Heart right ventricle (tissue), 16 donors: ENCODE measurements around the gene PRKAG2. TPM values are rescaled to one million over a fixed set of nuclear protein-coding genes. Genes with fewer than 3 reads are reported as not detected.

Experiments
- ATAC-seq, 8 donors: fragments of 200-7000 bp; cut with Tn5 transposase; one replicate each; pipeline ENCODE4 v1.9.1; 2020; ENCODE audit warnings: mild to moderate bottlenecking in 8 of 8, moderate library complexity in 8 of 8, moderate number of reproducible peaks in 1 of 8
- DNase-seq, 2 donors: peaks; one replicate each; pipeline ENCODE4 v3.0.0-alpha.2; 2020
- H3K27ac ChIP-seq, 10 donors: fragments of 200-600 bp; sonication (generic) in 2 of 10; one replicate each; pipeline versions ENCODE4 v1.5.0 to v1.8.0; 2020 to 2022; ENCODE audit warnings: mild to moderate bottlenecking in 3 of 10
- H3K27me3 ChIP-seq, 7 donors: fragments of 200-600 bp; one replicate each; pipeline ENCODE4 v1.8.0; 2021 to 2022; ENCODE audit warnings: mild to moderate bottlenecking in 2 of 7
- H3K36me3 ChIP-seq, 9 donors: fragments of 200-600 bp; sonication (generic) in 1 of 9; one replicate each; pipeline versions ENCODE4 v1.5.0 to v1.8.0; 2020 to 2022; ENCODE audit warnings: mild to moderate bottlenecking in 2 of 9
- H3K4me1 ChIP-seq, 9 donors: fragments of 200-600 bp; sonication (generic) in 1 of 9; one replicate each; pipeline versions ENCODE4 v1.5.0 to v1.8.0; 2020 to 2022; ENCODE audit warnings: mild to moderate bottlenecking in 4 of 9
- H3K4me3 ChIP-seq, 10 donors: fragments of 200-600 bp; sonication (generic) in 2 of 10; one replicate each; pipeline versions ENCODE4 v1.5.0 to v1.8.0; 2020 to 2022; ENCODE audit warnings: mild to moderate bottlenecking in 7 of 10, moderate library complexity in 2 of 10
- H3K9me3 ChIP-seq, 11 donors: fragments of 200-600 bp in 10 of 11; sonication (generic) in 2 of 11; one replicate each; pipeline versions ENCODE4 v1.5.0 to v1.8.0; 2013 to 2022; ENCODE audit warnings: mild to moderate bottlenecking in 2 of 11, control low read depth in 1 of 11, moderate library complexity in 1 of 11
- CTCF ChIP-seq, 9 donors: fragments of 200-600 bp; sonication (generic) in 2 of 9; IDR thresholded peaks; one replicate each; pipeline versions ENCODE4 v1.5.0 to v1.8.0; 2021 to 2022; ENCODE audit warnings: antibody characterized with exemption in 9 of 9, mild to moderate bottlenecking in 5 of 9, moderate library complexity in 1 of 9
- WGBS, 2 donors: extraction: QIAGEN DNeasy Blood & Tissue Kit; methylation state at CpG; one replicate each; pipeline ENCODE4 v1.1.7; 2013; ENCODE audit warnings: inconsistent platforms in 1 of 2; 5-methylcytosine and 5-hydroxymethylcytosine counted together
- intact Hi-C, 10 donors: fragments of 100-400 bp; cut with DNase I; formaldehyde crosslinking; loops; one replicate each; pipeline versions ENCODE4 v1.11.1 to v1.14.2; 2022
- polyA plus RNA-seq, 2 donors: library from polyadenylated mRNA; stranded (reverse); fragments of 200-250 nt; gene quantifications; one replicate each; pipeline ENCODE4 v1.2.3, GENCODE V29; 2013
- total RNA-seq, 10 donors: library from RNA; stranded (reverse); fragmentation: NEBNext Ultra II Directional in 3 of 10; extraction: Animal tissue kit (Norgen Biotek cat#: 25700) in 3 of 10; gene quantifications; one replicate each; pipeline versions ENCODE4 v1.2.1 to v1.2.4, GENCODE V29; 2021 to 2023
- donor health status: Arrhythmogenic right ventricular cardiomyopathy.
- donor health status: ischemic (EF 13 %, LVEDD 7.1; RV severe dilation, severe dysfunction).
- donor health status: healthy with polysubstance abuse.
- donor health status: DM: no; HTN: yes; CAD: no.
- donor health status: DM: no; HTN: no; CAD: no.
- donor health status: ischemic (EF 25% LVEDD 6.9; RV normal size, moderate dysfunction).
- donor health status: ischemic (EF 25% LVEDD 5.7; RV mildly dilated, moderate dysfunction).
- donor health status: healthy.
- donor health status: DM: yes; HTN: yes; CAD: no.
- donor health status: Ischemic cardiomyopathy.
- donor health status: ischemic (EF 35%, LVEDD 5.7; RV mildly dilated, moderate dysfunction).
- donor health status: nonischemic (EF 11% LVEDD 7.7; RV severe dilation, severe dysfunction).
- donor health status: DM: yes; HTN: yes; CAD: no.
- donor health status: PGD.
- donor health status: ischemic (EF 29% LVEDD 5.4; RV normal size, mild dysfunction).
- donor health status: nonischemic (EF 23%, LVEDD 6.1; RV moderate dilation, normal function).

PRKAG2 gene
- total and polyA plus RNA-seq, 12 donors, result 52.4 to 156 (median 114) TPM

- WGBS, 2 donors, result 78 to 82% methylated on average over 15 of the region's 15 CpGs
- TF ChIP-seq CTCF (IDR thresholded peaks at IDR 0.05), result no peak
- no peak overlapping the region for H3K27ac ChIP-seq
- no peaks in the 10 kb centered on the region for H3K36me3 ChIP-seq
- intact Hi-C loops, result no loop called here
- DNase-seq (no peak), ATAC-seq (no peak)
- no peaks in the 10 kb centered on the region for H3K27me3 ChIP-seq
- no peak overlapping the region for H3K4me3 ChIP-seq
- no peaks in the 10 kb centered on the region for H3K9me3 ChIP-seq
- H3K4me1 ChIP-seq, result peaks cover 0 to 37% (median 0%) of the 10 kb centered on the region in 9 donors
These were observed 69.1 kb downstream of the PRKAG2 start for GRCh38 chr7:151807846-151808245.

GRCh38 chr7:151806952-151807775 is 69.8 kb downstream of the PRKAG2 start:
- TF ChIP-seq CTCF (IDR thresholded peaks at IDR 0.05), result no peak
- no peak overlapping the region for H3K4me3 ChIP-seq
- peak overlapping the region in 1 of 10 donors; percentile 56 for H3K27ac ChIP-seq
- H3K9me3 ChIP-seq, result no peaks in the 10 kb centered on the region
- ATAC-seq (no peak), DNase-seq (no peak)
- WGBS, 2 donors, result 80 to 81% methylated on average over 19 of the region's 19 CpGs
- intact Hi-C loops, result no loop called here
- H3K36me3 ChIP-seq, result no peaks in the 10 kb centered on the region
- peaks cover 0 to 37% (median 0%) of the 10 kb centered on the region in 9 donors for H3K4me1 ChIP-seq
- H3K27me3 ChIP-seq, result no peaks in the 10 kb centered on the region

- ATAC-seq, result no peak
These were observed 70.7 kb downstream of the PRKAG2 start for GRCh38 chr7:151806204-151806603.

GRCh38 chr7:151805191-151805590 is 71.7 kb downstream of the PRKAG2 start:
- no peak for TF ChIP-seq CTCF (IDR thresholded peaks at IDR 0.05)
- intact Hi-C loops, result no loop called here
- H3K27ac ChIP-seq, result no peak overlapping the region
- WGBS, 2 donors, result 76 to 83% methylated on average over 6 of the region's 6 CpGs
- H3K4me3 ChIP-seq, result no peak overlapping the region
- H3K36me3 ChIP-seq, result no peaks in the 10 kb centered on the region
- DNase-seq (no peak), ATAC-seq (no peak)
- no peaks in the 10 kb centered on the region for H3K9me3 ChIP-seq
- no peaks in the 10 kb centered on the region for H3K27me3 ChIP-seq
- H3K4me1 ChIP-seq, result peaks cover 0 to 33% (median 0%) of the 10 kb centered on the region in 9 donors

More at GRCh38 chr7:151806204-151806603, 70.7 kb downstream of the PRKAG2 start:
- Histone ChIP-seq H3K27me3 (no peaks in the 10 kb centered on the region), H3K36me3 (no peaks in the 10 kb centered on the region), H3K9me3 (no peaks in the 10 kb centered on the region), H3K4me1 (peaks cover 0 to 37% (median 0%) of the 10 kb centered on the region in 9 donors), H3K27ac (peak overlapping the region in 1 of 10 donors; percentile 56), H3K4me3 (peak overlapping the region in 1 of 10 donors; percentile 9)
- WGBS, 2 donors, result 55 to 67% methylated on average over 8 of the region's 8 CpGs
- no peak for TF ChIP-seq CTCF (IDR thresholded peaks at IDR 0.05)
- DNase-seq, result no peak
- intact Hi-C loops, result no loop called here
